GM13976 (cell line): ENCODE data around the gene EFCC1.

Experiments
- DNase-seq: peaks from one replicate; pipeline ENCODE4 v3.0.0; 2012; ENCODE audit warnings: low spot score
- CTCF ChIP-seq: IDR thresholded peaks from 2 replicates; pipeline ENCODE4 v1.5.1; 2012; ENCODE audit warnings: borderline replicate concordance, mild to moderate bottlenecking; ENCODE audit not compliant: insufficient read depth; ENCODE audit errors: extremely low read depth, missing control alignments, control extremely low read depth
- in situ Hi-C: fragments of 300-500 bp; cut with MboI; formaldehyde crosslinking; loops from one replicate; pipeline ENCODE4 v1.12.0; 2022; ENCODE audit warnings: low sequenced_read_pairs, mixed read lengths, inconsistent platforms; ENCODE audit not compliant: unreplicated experiment

The EFCC1 gene

GRCh38 chr3:128994581-128995546 lies 6.2 kb upstream of the EFCC1 start:
- in situ Hi-C loops: no loop called here
- no peak for TF ChIP-seq CTCF
- DNase-seq: no peak

GRCh38 chr3:128995737-128996136 lies 5.4 kb upstream of the EFCC1 start:
- no peak for DNase-seq
- in situ Hi-C loops: no loop called here
- no peak for TF ChIP-seq CTCF

- in situ Hi-C loops: no loop called here
- TF ChIP-seq CTCF: no peak
- no peak for DNase-seq
Observed at GRCh38 chr3:128996200-128996599, 4.9 kb upstream of the EFCC1 start.

GRCh38 chr3:128996726-128997125 lies 4.4 kb upstream of the EFCC1 start:
- TF ChIP-seq CTCF: no peak
- in situ Hi-C loops: no loop called here
- DNase-seq: no peak

- in situ Hi-C loops: no loop called here
- TF ChIP-seq CTCF: no peak
- no peak for DNase-seq
Observed at GRCh38 chr3:128997486-128998133, 3.5 kb upstream of the EFCC1 start.

- in situ Hi-C loops: no loop called here
- TF ChIP-seq CTCF: no peak
- no peak for DNase-seq
Observed at GRCh38 chr3:128998561-128998960, 2.5 kb upstream of the EFCC1 start.
